ENCODE data around the gene SLAMF9.

The SLAMF9 gene

GRCh38 chr1:159930216-159930615, 23.8 kb downstream of the SLAMF9 start:
- no peaks in the 10 kb centered on the region; the same call in 1 of the 2 replicates for H3K27me3 ChIP-seq (replicated peaks; ENCODE audit: insufficient read depth, low read length)
- no peaks in the 10 kb centered on the region for H3K4me1 ChIP-seq (ENCODE audit: low read length)
- no peak overlapping the region for H3K4me3 ChIP-seq (ENCODE audit: low read length)
- no peak overlapping the region for H2AFZ ChIP-seq (ENCODE audit: low read length)
- DNase-seq, result no peak
- no peak overlapping the region for H3K4me2 ChIP-seq (ENCODE audit: low read depth, low read length)
- H3K9me3 ChIP-seq (replicated peaks; ENCODE audit: insufficient read depth, low read length), result no peaks in the 10 kb centered on the region
- TF ChIP-seq EZH2phosphoT487 (IDR thresholded peaks at IDR 0.05; ENCODE audit: low read length) (no peak), EZH2 (optimal IDR thresholded peaks at IDR 0.05; ENCODE audit: low read depth, low read length) (no peak)
- TF ChIP-seq, protein P1, sequence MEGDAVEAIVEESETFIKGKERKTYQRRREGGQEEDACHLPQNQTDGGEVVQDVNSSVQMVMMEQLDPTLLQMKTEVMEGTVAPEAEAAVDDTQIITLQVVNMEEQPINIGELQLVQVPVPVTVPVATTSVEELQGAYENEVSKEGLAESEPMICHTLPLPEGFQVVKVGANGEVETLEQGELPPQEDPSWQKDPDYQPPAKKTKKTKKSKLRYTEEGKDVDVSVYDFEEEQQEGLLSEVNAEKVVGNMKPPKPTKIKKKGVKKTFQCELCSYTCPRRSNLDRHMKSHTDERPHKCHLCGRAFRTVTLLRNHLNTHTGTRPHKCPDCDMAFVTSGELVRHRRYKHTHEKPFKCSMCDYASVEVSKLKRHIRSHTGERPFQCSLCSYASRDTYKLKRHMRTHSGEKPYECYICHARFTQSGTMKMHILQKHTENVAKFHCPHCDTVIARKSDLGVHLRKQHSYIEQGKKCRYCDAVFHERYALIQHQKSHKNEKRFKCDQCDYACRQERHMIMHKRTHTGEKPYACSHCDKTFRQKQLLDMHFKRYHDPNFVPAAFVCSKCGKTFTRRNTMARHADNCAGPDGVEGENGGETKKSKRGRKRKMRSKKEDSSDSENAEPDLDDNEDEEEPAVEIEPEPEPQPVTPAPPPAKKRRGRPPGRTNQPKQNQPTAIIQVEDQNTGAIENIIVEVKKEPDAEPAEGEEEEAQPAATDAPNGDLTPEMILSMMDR (IDR thresholded peaks at IDR 0.05; ENCODE audit: low read length), result no peak
- peaks cover under 1% of the 10 kb centered on the region for H3K79me2 ChIP-seq (ENCODE audit: low read length)
- no peaks in the 10 kb centered on the region for H3K36me3 ChIP-seq (replicated peaks; ENCODE audit: insufficient read depth, low read length)
- no peak overlapping the region for H3K9ac ChIP-seq (ENCODE audit: low read length)
- H3K27ac ChIP-seq (ENCODE audit: low read length), result no peak overlapping the region
- no peaks in the 10 kb centered on the region for H4K20me1 ChIP-seq (ENCODE audit: insufficient read depth, low read length)
- H3K9me2 ChIP-seq (replicated peaks; ENCODE audit: insufficient read depth, low read length), result no peaks in the 10 kb centered on the region
- H3F3A ChIP-seq (ENCODE audit: insufficient read depth, low read length), result no peaks in the 10 kb centered on the region

GRCh38 chr1:159929155-159930051, 24.6 kb downstream of the SLAMF9 start:
- no peak overlapping the region for H3K27ac ChIP-seq (ENCODE audit: low read length)
- H3K4me1 ChIP-seq (ENCODE audit: low read length), result no peaks in the 10 kb centered on the region
- peaks cover 9% of the 10 kb centered on the region for H3K79me2 ChIP-seq (ENCODE audit: low read length)
- TF ChIP-seq EZH2phosphoT487 (IDR thresholded peaks at IDR 0.05; ENCODE audit: low read length) (no peak), EZH2 (optimal IDR thresholded peaks at IDR 0.05; ENCODE audit: low read depth, low read length) (no peak)
- TF ChIP-seq, protein P1 (IDR thresholded peaks at IDR 0.05; ENCODE audit: low read length), result no peak
- H3K9ac ChIP-seq (ENCODE audit: low read length), result no peak overlapping the region
- DNase-seq, result no peak
- no peaks in the 10 kb centered on the region for H3F3A ChIP-seq (ENCODE audit: insufficient read depth, low read length)
- H3K27me3 ChIP-seq (replicated peaks; ENCODE audit: insufficient read depth, low read length), result no peaks in the 10 kb centered on the region
- H3K4me2 ChIP-seq (ENCODE audit: low read depth, low read length), result no peak overlapping the region
- H3K9me3 ChIP-seq (replicated peaks; ENCODE audit: insufficient read depth, low read length), result no peaks in the 10 kb centered on the region
- no peaks in the 10 kb centered on the region for H3K36me3 ChIP-seq (replicated peaks; ENCODE audit: insufficient read depth, low read length)
- H4K20me1 ChIP-seq (ENCODE audit: insufficient read depth, low read length), result no peaks in the 10 kb centered on the region
- no peak overlapping the region for H3K4me3 ChIP-seq (ENCODE audit: low read length)
- H3K9me2 ChIP-seq (replicated peaks; ENCODE audit: insufficient read depth, low read length), result no peaks in the 10 kb centered on the region
- no peak overlapping the region for H2AFZ ChIP-seq (ENCODE audit: low read length)

DNA sequence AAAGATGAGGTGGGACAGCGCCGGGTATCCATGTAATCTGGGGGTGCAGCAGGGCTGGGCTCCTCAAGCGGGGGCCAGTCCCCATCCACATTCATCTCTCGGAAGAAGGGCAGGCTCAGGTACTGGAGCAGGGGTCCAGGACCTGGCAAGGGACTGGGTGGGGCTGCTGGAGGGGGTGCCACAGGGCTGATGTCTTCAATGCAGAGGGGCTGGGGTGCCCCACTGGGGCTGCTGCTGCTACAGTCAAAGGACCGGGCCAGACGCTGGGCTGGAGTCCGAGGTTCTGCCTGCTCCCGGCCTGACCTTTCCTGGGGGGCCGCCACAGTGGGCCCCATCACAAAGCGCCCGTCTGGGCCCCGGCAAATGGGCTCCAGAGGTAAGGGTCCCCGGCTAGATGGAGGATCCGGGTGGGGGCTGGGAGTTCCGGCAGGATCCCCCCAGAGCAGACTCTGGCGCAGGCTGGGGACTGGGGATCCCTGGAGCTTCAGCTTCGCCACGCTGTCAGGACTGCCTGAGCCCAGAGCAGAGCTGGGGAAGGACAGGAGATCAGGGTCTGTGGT, 25.5 kb downstream of the SLAMF9 start:
- no peak for TF ChIP-seq EZH2phosphoT487 (IDR thresholded peaks at IDR 0.05; ENCODE audit: low read length)
- TF ChIP-seq, protein P1 (IDR thresholded peaks at IDR 0.05; ENCODE audit: low read length), result no peak
- no peak for TF ChIP-seq EZH2 (optimal IDR thresholded peaks at IDR 0.05; ENCODE audit: low read depth, low read length)
- Histone ChIP-seq H3K36me3 (replicated peaks; ENCODE audit: insufficient read depth, low read length) (no peaks in the 10 kb centered on the region), H3K4me2 (ENCODE audit: low read depth, low read length) (no peak overlapping the region), H3K27me3 (replicated peaks; ENCODE audit: insufficient read depth, low read length) (no peaks in the 10 kb centered on the region), H3F3A (ENCODE audit: insufficient read depth, low read length) (0 out of 2 replicates have a peak, but pooled peaks cover 3% of the 10 kb centered on the region), H3K4me1 (ENCODE audit: low read length) (peaks cover 6% of the 10 kb centered on the region), H3K9me3 (replicated peaks; ENCODE audit: insufficient read depth, low read length) (no peaks in the 10 kb centered on the region), H4K20me1 (ENCODE audit: insufficient read depth, low read length) (no peaks in the 10 kb centered on the region), H3K27ac (ENCODE audit: low read length) (no peak overlapping the region), H3K79me2 (ENCODE audit: low read length) (peaks cover 17% of the 10 kb centered on the region), H3K9ac (ENCODE audit: low read length) (no peak overlapping the region), H2AFZ (ENCODE audit: low read length) (no peak overlapping the region), H3K9me2 (replicated peaks; ENCODE audit: insufficient read depth, low read length) (no peaks in the 10 kb centered on the region), H3K4me3 (ENCODE audit: low read length) (no peak overlapping the region)
- DNase-seq, result no peak

Measured in MM.1S (cell line).